ENCODE measurements around the gene BORCS5. TPM values are rescaled to one million over a fixed set of nuclear protein-coding genes. Genes with fewer than 3 reads are reported as not detected.

BORCS5 gene
- total RNA-seq, 1 experiment from 2014 or later = 17.7 TPM

DNA sequence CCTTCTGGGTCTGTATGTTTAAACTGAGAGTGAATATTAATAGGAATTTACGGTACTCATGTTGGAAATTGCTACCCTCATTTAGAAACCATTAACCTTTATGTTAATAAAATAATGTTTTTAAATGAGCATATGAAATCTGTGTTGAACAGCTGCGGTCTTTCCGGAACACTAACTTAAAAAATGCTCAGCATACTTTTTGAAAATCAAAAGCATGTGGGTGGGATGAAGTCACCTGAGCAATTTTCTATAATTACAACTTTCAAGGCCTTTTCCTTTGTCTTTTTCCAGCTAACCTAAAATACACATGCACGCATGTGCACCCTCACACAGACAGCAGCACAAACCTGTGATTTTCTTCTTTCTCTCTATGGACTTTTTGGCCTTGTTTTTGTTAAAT lies 39.8 kb downstream of the BORCS5 start:
- Histone ChIP-seq H3K4me1 (ENCODE audit: insufficient read depth, low read length, poor library complexity, severe bottlenecking) (peaks cover 6% of the 10 kb centered on the region), H3K36me3 (ENCODE audit: insufficient read depth, low read length, poor library complexity, severe bottlenecking) (no peaks in the 10 kb centered on the region), H3K27ac (ENCODE audit: low read depth, low read length, poor library complexity, severe bottlenecking) (no peak overlapping the region), H3K4me3 (ENCODE audit: low read depth, low read length, poor library complexity, severe bottlenecking) (no peak overlapping the region), H3K27me3 (replicated peaks; ENCODE audit: insufficient read depth, low read depth, low read length, poor library complexity) (no peaks in the 10 kb centered on the region), H3K9me3 (ENCODE audit: low read depth, low read length, poor library complexity, severe bottlenecking) (no peaks in the 10 kb centered on the region)
- BruUV-seq (replicated peaks) = no TSS peak
- intact Hi-C loops (cut with micrococcal nuclease; ENCODE audit: unreplicated experiment) = no loop called here
- ChIA-PET POLR2A (ENCODE audit: low non-redundant PET) (no interaction called here), CTCF (no interaction called here)
- no peak for DNase-seq (ENCODE audit: low spot score)
- TF ChIP-seq, protein P1, sequence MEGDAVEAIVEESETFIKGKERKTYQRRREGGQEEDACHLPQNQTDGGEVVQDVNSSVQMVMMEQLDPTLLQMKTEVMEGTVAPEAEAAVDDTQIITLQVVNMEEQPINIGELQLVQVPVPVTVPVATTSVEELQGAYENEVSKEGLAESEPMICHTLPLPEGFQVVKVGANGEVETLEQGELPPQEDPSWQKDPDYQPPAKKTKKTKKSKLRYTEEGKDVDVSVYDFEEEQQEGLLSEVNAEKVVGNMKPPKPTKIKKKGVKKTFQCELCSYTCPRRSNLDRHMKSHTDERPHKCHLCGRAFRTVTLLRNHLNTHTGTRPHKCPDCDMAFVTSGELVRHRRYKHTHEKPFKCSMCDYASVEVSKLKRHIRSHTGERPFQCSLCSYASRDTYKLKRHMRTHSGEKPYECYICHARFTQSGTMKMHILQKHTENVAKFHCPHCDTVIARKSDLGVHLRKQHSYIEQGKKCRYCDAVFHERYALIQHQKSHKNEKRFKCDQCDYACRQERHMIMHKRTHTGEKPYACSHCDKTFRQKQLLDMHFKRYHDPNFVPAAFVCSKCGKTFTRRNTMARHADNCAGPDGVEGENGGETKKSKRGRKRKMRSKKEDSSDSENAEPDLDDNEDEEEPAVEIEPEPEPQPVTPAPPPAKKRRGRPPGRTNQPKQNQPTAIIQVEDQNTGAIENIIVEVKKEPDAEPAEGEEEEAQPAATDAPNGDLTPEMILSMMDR (conservative IDR thresholded peaks at IDR 0.05; ENCODE audit: low read depth, low read length) = no peak
- no peak for TF ChIP-seq EZH2 (IDR thresholded peaks at IDR 0.05; ENCODE audit: borderline replicate concordance, low read depth, low read length, poor library complexity, severe bottlenecking)

DNA sequence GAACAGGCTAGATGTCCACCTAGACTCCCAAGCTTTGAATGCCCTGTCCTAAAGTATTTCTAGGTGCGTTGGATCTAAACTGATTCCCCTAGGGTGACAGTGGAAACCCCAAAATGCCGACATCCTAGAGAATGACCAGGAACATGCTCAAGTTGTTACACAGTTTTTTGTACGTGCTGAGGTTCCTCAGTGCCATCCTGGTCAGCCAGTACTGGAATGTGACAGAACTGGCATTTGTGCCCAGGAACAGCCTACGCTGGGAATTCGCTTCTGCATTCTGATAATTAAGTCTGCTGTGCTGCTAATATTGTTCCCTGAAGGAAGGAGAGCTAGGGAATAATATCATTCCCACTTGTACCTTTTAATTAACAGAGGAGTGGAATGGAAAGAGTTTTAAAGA lies 40.3 kb downstream of the BORCS5 start:
- no peaks in the 10 kb centered on the region for H3K9me3 ChIP-seq (ENCODE audit: low read depth, low read length, poor library complexity, severe bottlenecking)
- intact Hi-C loops (cut with micrococcal nuclease; ENCODE audit: unreplicated experiment) = no loop called here
- no peak overlapping the region for H3K27ac ChIP-seq (ENCODE audit: low read depth, low read length, poor library complexity, severe bottlenecking)
- no peaks in the 10 kb centered on the region for H3K27me3 ChIP-seq (replicated peaks; ENCODE audit: insufficient read depth, low read depth, low read length, poor library complexity)
- TF ChIP-seq EZH2 (IDR thresholded peaks at IDR 0.05; ENCODE audit: borderline replicate concordance, low read depth, low read length, poor library complexity, severe bottlenecking) = no peak
- TF ChIP-seq, protein P1 (conservative IDR thresholded peaks at IDR 0.05; ENCODE audit: low read depth, low read length) = no peak
- peaks cover 6% of the 10 kb centered on the region for H3K4me1 ChIP-seq (ENCODE audit: insufficient read depth, low read length, poor library complexity, severe bottlenecking)
- DNase-seq (ENCODE audit: low spot score) = no peak
- CTCF ChIA-PET = no interaction called here
- BruUV-seq (replicated peaks) = no TSS peak
- POLR2A ChIA-PET (ENCODE audit: low non-redundant PET) = no interaction called here
- no peaks in the 10 kb centered on the region for H3K36me3 ChIP-seq (ENCODE audit: insufficient read depth, low read length, poor library complexity, severe bottlenecking)
- H3K4me3 ChIP-seq (ENCODE audit: low read depth, low read length, poor library complexity, severe bottlenecking) = no peak overlapping the region

GRCh38 chr12:12398026-12398859 lies 41.4 kb downstream of the BORCS5 start:
- POLR2A ChIA-PET (ENCODE audit: low non-redundant PET) = no interaction called here

More at GRCh38 chr12:12398026-12398859, 41.4 kb downstream of the BORCS5 start:
- H3K4me1 ChIP-seq (ENCODE audit: insufficient read depth, low read length, poor library complexity, severe bottlenecking) = peaks cover 6% of the 10 kb centered on the region
- no peaks in the 10 kb centered on the region for H3K9me3 ChIP-seq (ENCODE audit: low read depth, low read length, poor library complexity, severe bottlenecking)
- CTCF ChIA-PET = interaction anchor here (0.5 kb wide), 1 partner anchor 351 kb away, joined by 3 read pairs; no protein-coding TSS in a partner anchor
- intact Hi-C loops (cut with micrococcal nuclease; ENCODE audit: unreplicated experiment) = no loop called here
- no TSS peak for BruUV-seq (replicated peaks)
- no peak for TF ChIP-seq EZH2 (IDR thresholded peaks at IDR 0.05; ENCODE audit: borderline replicate concordance, low read depth, low read length, poor library complexity, severe bottlenecking)
- TF ChIP-seq, protein P1 (conservative IDR thresholded peaks at IDR 0.05; ENCODE audit: low read depth, low read length) = peak; percentile 37; the same call in 1 of the 2 replicates
- DNase-seq (ENCODE audit: low spot score) = peak; percentile 28
- no peaks in the 10 kb centered on the region for H3K27me3 ChIP-seq (replicated peaks; ENCODE audit: insufficient read depth, low read depth, low read length, poor library complexity)
- H3K36me3 ChIP-seq (ENCODE audit: insufficient read depth, low read length, poor library complexity, severe bottlenecking) = no peaks in the 10 kb centered on the region
- H3K27ac ChIP-seq (ENCODE audit: low read depth, low read length, poor library complexity, severe bottlenecking) = no peak overlapping the region
- H3K4me3 ChIP-seq (ENCODE audit: low read depth, low read length, poor library complexity, severe bottlenecking) = no peak overlapping the region

Data from A673 (cell line).